Liver (tissue), 9 donors: Measurements from ENCODE around the gene TMEM164. TPM values are rescaled to one million over a fixed set of nuclear protein-coding genes. Genes with fewer than 3 reads are reported as not detected.

Experiments used
- DNase-seq: peaks from one replicate; pipeline ENCODE4 v3.0.0-alpha.2; 2017; ENCODE audit warnings: low spot score
- H3K27ac ChIP-seq, 2 donors: one replicate each; pipeline ENCODE4 v1.7.0; 2013; ENCODE audit warnings: inconsistent platforms in 2 of 2, low read length in 2 of 2, control low read depth in 1 of 2, low read depth in 1 of 2, mild to moderate bottlenecking in 1 of 2
- H3K27me3 ChIP-seq, 4 donors: one replicate each; pipeline versions ENCODE4 v1.6.1 to v1.7.0; 2013; ENCODE audit warnings: low read length in 3 of 4, inconsistent platforms in 1 of 4, mild to moderate bottlenecking in 1 of 4, moderate library complexity in 1 of 4; ENCODE audit not compliant: control insufficient read depth in 4 of 4, insufficient read depth in 4 of 4
- H3K36me3 ChIP-seq, 4 donors: one replicate each; pipeline versions ENCODE4 v1.6.1 to v1.7.0; 2013; ENCODE audit warnings: low read length in 3 of 4, mild to moderate bottlenecking in 3 of 4, low read depth in 1 of 4, moderate library complexity in 1 of 4; ENCODE audit not compliant: control insufficient read depth in 4 of 4, insufficient read depth in 3 of 4
- H3K4me1 ChIP-seq, 4 donors: one replicate each; pipeline versions ENCODE4 v1.6.1 to v1.7.0; 2013; ENCODE audit warnings: low read length in 3 of 4, mild to moderate bottlenecking in 3 of 4, moderate library complexity in 1 of 4; ENCODE audit not compliant: control insufficient read depth in 4 of 4, insufficient read depth in 4 of 4
- H3K4me3 ChIP-seq, 3 donors: one replicate each; pipeline versions ENCODE4 v1.6.1 to v1.7.0; 2013; ENCODE audit warnings: low read length in 3 of 3, control low read depth in 1 of 3, low read depth in 1 of 3, mild to moderate bottlenecking in 1 of 3
- H3K9ac ChIP-seq, 2 donors: one replicate each; pipeline ENCODE4 v1.7.0; 2013; ENCODE audit warnings: low read length in 2 of 2, mild to moderate bottlenecking in 2 of 2, moderate library complexity in 2 of 2, control low read depth in 1 of 2, low read depth in 1 of 2
- H3K9me3 ChIP-seq, 4 donors: one replicate each; pipeline versions ENCODE4 v1.6.1 to v1.7.0; 2013; ENCODE audit warnings: low read length in 3 of 4; ENCODE audit not compliant: control insufficient read depth in 4 of 4
- CTCF ChIP-seq: fragments of 150-350 bp; IDR thresholded peaks from 2 replicates; pipeline ENCODE4 v1.5.1; 2017; ENCODE audit warnings: improper control_type of control experiment, low read depth, low read length; ENCODE audit not compliant: missing input control
- FOXA1 ChIP-seq: IDR thresholded peaks from 2 replicates; pipeline ENCODE4 v1.6.1; 2016; ENCODE audit warnings: antibody characterized with exemption
- FOXA2 ChIP-seq: IDR thresholded peaks from 2 replicates; pipeline ENCODE4 v1.6.1; 2016; ENCODE audit warnings: antibody characterized with exemption
- MAX ChIP-seq: IDR thresholded peaks from 2 replicates; pipeline ENCODE4 v1.6.1; 2016; ENCODE audit warnings: antibody characterized with exemption
- RAD21 ChIP-seq, 2 donors: IDR thresholded peaks; 2 replicates each; pipeline ENCODE4 v1.6.1; 2016; ENCODE audit warnings: antibody characterized with exemption in 2 of 2, mild to moderate bottlenecking in 2 of 2
- TAF1 ChIP-seq: conservative IDR thresholded peaks from 2 replicates; pipeline ENCODE4 v1.6.1; 2016; ENCODE audit warnings: antibody characterized with exemption, mild to moderate bottlenecking
- YY1 ChIP-seq: IDR thresholded peaks from 2 replicates; pipeline ENCODE4 v1.6.1; 2016; ENCODE audit warnings: antibody characterized with exemption, mild to moderate bottlenecking
- WGBS: extraction: QIAGEN DNeasy Blood & Tissue Kit; methylation state at CpG from one replicate; pipeline ENCODE4 v1.1.7; 2013; 5-methylcytosine and 5-hydroxymethylcytosine counted together
- polyA plus RNA-seq, 2 donors: library from polyadenylated mRNA; stranded (reverse) in 1 of 2; unstranded in 1 of 2; fragments of 200-250 nt in 1 of 2; fragments of >200 nt in 1 of 2; fragmentation: Nextera tagmentation in 1 of 2; extraction: Ambion mirVana in 1 of 2; gene quantifications; one replicate each; pipeline versions ENCODE4 v1.2.1 to v1.2.3, GENCODE V29; 2013 to 2015
- total RNA-seq, 2 donors: library from RNA; depleted of rRNA; stranded (reverse); fragments of >200 nt; gene quantifications; one replicate each; pipeline ENCODE4 v1.2.3, GENCODE V29; 2014
- TF ChIP-seq, protein P1 (sequence below): IDR thresholded peaks from 2 replicates; pipeline ENCODE4 v1.6.1; 2016; ENCODE audit warnings: antibody characterized with exemption
- TF ChIP-seq, protein P2 (sequence below): IDR thresholded peaks from 2 replicates; pipeline ENCODE4 v1.6.1; 2016; ENCODE audit warnings: antibody characterized with exemption, mild to moderate bottlenecking
- donor health status: healthy.
- donor health status: healthy.
- donor health status: healthy.
- donor health status: healthy.
- donor health status: healthy.

Gene TMEM164
- total and polyA plus RNA-seq, 4 donors, result 0.40 to 8.5 (median 2.9) TPM

DNA sequence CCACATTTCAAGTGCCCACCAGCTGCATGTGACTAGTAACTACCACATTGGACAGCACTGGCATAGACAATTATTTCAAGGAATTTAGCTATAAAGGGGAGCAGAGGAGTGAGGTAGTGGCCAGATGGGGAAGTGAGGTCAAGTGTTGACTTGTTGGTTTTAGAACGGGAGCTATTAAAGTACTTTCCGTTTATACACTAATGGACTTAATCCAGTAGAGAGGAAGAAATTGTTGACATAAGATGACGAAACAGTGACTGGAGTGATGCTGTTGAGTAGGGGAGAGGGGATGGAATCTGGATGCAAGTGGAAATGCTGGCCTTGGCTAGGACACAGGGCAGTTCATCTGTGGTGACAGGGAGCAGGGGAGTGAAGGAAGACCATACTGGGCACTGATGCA lies 160.6 kb downstream of the TMEM164 start:
- no peak overlapping the region for H3K9ac ChIP-seq
- H3K4me3 ChIP-seq, result no peak overlapping the region
- no peak for TF ChIP-seq MAX
- TF ChIP-seq, protein P1, sequence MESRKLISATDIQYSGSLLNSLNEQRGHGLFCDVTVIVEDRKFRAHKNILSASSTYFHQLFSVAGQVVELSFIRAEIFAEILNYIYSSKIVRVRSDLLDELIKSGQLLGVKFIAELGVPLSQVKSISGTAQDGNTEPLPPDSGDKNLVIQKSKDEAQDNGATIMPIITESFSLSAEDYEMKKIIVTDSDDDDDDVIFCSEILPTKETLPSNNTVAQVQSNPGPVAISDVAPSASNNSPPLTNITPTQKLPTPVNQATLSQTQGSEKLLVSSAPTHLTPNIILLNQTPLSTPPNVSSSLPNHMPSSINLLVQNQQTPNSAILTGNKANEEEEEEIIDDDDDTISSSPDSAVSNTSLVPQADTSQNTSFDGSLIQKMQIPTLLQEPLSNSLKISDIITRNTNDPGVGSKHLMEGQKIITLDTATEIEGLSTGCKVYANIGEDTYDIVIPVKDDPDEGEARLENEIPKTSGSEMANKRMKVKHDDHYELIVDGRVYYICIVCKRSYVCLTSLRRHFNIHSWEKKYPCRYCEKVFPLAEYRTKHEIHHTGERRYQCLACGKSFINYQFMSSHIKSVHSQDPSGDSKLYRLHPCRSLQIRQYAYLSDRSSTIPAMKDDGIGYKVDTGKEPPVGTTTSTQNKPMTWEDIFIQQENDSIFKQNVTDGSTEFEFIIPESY, result no peak
- no peak for TF ChIP-seq FOXA1
- no peak for TF ChIP-seq TAF1
- TF ChIP-seq, protein P2, sequence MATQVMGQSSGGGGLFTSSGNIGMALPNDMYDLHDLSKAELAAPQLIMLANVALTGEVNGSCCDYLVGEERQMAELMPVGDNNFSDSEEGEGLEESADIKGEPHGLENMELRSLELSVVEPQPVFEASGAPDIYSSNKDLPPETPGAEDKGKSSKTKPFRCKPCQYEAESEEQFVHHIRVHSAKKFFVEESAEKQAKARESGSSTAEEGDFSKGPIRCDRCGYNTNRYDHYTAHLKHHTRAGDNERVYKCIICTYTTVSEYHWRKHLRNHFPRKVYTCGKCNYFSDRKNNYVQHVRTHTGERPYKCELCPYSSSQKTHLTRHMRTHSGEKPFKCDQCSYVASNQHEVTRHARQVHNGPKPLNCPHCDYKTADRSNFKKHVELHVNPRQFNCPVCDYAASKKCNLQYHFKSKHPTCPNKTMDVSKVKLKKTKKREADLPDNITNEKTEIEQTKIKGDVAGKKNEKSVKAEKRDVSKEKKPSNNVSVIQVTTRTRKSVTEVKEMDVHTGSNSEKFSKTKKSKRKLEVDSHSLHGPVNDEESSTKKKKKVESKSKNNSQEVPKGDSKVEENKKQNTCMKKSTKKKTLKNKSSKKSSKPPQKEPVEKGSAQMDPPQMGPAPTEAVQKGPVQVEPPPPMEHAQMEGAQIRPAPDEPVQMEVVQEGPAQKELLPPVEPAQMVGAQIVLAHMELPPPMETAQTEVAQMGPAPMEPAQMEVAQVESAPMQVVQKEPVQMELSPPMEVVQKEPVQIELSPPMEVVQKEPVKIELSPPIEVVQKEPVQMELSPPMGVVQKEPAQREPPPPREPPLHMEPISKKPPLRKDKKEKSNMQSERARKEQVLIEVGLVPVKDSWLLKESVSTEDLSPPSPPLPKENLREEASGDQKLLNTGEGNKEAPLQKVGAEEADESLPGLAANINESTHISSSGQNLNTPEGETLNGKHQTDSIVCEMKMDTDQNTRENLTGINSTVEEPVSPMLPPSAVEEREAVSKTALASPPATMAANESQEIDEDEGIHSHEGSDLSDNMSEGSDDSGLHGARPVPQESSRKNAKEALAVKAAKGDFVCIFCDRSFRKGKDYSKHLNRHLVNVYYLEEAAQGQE, result no peak
- DNase-seq, result no peak
- no peaks in the 10 kb centered on the region for H3K4me1 ChIP-seq
- no peaks in the 10 kb centered on the region for H3K27me3 ChIP-seq
- peaks cover 0 to 2% (median 0%) of the 10 kb centered on the region in 4 donors for H3K36me3 ChIP-seq
- WGBS, result 40% methylated on average over 3 of the region's 3 CpGs
- H3K27ac ChIP-seq, result no peak overlapping the region
- H3K9me3 ChIP-seq, result no peaks in the 10 kb centered on the region

DNA sequence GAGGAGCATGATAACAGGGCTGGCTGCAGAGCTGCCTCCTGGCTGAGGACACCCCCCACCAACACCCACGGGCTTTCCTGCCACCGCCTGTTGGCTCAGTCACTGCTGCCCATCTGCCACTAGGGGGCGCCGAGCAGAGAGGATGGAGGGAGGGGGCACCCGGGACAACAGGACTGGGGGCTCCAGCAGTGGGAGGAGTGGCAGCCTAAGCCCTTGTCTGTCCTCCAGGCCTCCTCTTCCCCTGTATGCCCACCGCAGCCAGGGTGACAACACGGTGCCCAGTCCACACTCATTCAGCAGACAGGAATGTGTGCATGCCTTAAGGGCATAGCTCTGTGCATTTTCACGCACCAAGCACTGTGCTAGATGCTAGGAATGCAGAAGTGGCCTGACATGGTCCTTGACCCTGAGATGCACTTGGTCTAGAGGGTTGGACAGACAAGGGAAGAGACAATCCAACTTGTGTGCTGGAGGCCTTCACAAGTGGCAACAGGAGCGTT lies 165.1 kb downstream of the TMEM164 start:
- no peak overlapping the region for H3K9ac ChIP-seq
- 54% methylated on average over 9 of the region's 9 CpGs for WGBS
- H3K27ac ChIP-seq, result no peak overlapping the region
- H3K4me3 ChIP-seq, result no peak overlapping the region
- TF ChIP-seq FOXA2, result no peak
- peak in 1 of 2 donors; percentile 54 for TF ChIP-seq RAD21 (IDR thresholded peaks at IDR 0.05)
- no peak for TF ChIP-seq TAF1
- peak; percentile 30 for TF ChIP-seq CTCF
- peaks cover 0 to 2% (median 0%) of the 10 kb centered on the region in 4 donors for H3K36me3 ChIP-seq
- no peaks in the 10 kb centered on the region for H3K27me3 ChIP-seq
- no peaks in the 10 kb centered on the region for H3K4me1 ChIP-seq
- peak; percentile 59 for DNase-seq
- H3K9me3 ChIP-seq, result no peaks in the 10 kb centered on the region

DNA sequence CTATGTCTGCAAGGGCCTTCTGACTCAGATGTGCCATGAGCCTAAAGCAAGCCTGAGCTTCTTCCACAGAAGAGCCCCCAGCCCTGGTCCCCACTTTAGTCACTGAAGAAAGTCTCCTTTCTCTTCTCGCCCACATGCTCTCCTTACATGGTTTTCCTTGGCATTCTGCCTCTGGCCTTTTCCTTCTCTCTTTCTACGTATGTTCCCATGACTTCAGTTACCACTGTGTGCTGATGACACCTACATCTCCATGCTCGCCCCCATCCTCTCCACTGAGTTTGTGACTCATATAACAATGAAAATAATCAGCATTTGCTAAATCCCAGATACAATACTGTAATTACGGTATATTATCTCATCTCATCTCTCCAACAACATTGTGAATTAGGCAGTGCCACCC lies 165.7 kb downstream of the TMEM164 start:
- peaks cover 0 to 2% (median 0%) of the 10 kb centered on the region in 4 donors for H3K4me1 ChIP-seq
- WGBS, result 90% methylated on average over 4 of the region's 4 CpGs
- H3K9ac ChIP-seq, result no peak overlapping the region

More for the DNA sequence above, 165.7 kb downstream of the TMEM164 start:
- Histone ChIP-seq H3K27me3 (no peaks in the 10 kb centered on the region), H3K9me3 (no peaks in the 10 kb centered on the region), H3K27ac (no peak overlapping the region), H3K36me3 (peaks cover 0 to 2% (median 0%) of the 10 kb centered on the region in 4 donors), H3K4me3 (no peak overlapping the region)
- no peak for DNase-seq
- TF ChIP-seq RAD21 (IDR thresholded peaks at IDR 0.05) (no peak), YY1 (no peak), FOXA1 (no peak)
